ENCODE data around the gene FARSA.
A peak's percentile ranks its signal among the peaks of the same experiment; 100 is the strongest.
"Not testable (repeated sequence)": the region's sequence is repeated elsewhere in the genome, so short reads cannot be mapped to it uniquely, and the experiment has no call there.

FARSA gene

DNA sequence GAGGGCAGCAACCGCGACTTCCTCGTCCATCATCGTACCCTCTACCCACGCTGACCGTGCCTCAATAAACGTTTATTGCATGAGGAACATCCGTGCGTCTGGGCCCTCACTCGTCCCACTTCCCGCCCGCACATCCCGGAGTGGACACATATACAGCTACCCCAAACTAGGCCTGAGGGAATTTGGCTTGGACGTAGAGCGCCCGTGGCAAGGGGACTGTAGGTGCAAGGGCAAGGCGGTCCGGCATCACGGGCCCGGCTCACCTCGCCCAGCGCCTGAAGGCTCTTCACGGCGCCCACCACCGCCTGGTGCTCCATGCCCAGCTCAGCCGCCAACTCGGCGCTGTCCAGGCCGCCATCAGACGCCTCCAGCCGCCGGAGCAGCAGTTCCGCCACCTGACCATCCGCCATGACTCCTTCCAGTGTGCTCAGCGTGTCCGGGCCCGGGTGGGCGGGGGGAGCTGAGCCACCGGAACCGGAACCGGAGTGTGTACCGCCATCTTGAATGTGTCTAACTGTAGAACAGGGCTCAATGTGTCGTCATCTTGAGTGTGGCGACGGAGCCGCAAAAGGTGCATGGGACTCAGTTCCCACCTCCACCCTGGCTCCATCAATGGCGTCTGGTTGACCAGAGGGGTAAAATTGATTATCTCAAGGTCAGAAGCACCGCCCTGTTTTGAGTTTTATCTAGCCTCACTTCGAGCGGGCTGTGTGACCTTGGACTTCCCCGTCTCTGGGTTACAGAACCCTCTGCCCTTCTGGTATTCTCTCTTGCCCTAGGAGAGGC, at the start of gene FARSA:
FARSA (minus strand) TSS at position 425 of the 786 bp plus-strand sequence; CDS start at position 410, 15 bp downstream.
- peak; percentile 95 for DNase-seq

DNA sequence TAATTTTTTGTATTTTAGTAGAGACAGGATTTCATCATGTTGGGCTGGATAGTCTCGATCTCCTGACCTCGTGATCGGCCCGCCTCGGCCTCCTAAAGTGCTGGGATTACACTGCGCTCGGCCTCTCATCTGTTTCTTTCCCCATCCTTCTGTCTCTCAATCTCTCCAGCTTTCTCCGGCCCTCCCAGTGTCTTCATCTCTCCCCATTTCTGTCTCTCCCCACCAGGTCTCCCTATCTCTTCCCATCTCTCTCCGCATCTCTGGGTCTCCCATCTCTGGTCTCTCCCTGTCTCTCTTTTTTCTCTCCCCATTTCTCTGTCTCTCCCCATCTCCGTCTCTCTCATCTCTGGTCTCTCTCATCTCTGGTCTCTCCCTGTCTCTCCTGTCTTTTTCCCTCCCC, 49.6 kb upstream of the FARSA start:
- DNase-seq = no peak

DNA sequence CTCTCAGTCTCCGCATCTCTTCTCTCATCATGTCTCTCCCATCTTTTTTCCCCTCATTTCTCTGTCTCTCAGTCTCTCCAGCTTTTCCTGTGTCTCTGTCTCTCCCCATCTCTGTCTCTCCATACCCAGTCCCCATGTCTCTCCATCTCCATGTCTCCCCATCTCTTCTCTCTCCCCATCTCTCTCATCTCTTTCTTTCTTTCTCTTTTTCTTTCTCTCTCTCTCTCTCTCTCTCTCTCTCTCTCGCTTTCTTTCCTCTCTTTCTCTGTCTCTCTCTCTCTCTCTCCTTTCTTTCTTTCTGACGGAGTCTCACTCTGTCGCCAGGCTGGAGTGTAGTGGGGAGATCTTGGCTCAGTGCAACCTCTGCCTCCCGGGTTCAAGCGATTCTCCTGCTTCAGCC, 49.1 kb upstream of the FARSA start:
- DNase-seq = no peak

DNA sequence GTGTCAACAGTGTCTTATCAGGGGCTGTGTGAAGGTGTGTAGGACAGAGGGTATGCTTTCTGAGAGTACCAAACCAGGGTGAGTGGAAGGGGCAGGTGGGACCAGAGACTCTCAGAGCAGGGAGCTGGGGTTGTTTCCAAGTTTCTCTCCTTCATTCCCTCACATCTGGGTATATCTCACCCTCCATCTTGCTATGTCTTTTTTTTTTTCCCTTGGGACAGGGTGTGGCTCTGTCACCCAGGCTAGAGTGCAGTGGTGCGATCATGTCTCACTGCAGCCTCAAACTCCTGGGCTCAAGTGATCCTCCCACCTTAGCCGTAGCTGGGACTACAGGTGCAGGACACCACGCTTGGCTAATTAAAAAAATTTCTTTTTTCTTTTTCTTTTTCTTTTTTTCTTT, 46.5 kb upstream of the FARSA start:
- no peak for DNase-seq

DNA sequence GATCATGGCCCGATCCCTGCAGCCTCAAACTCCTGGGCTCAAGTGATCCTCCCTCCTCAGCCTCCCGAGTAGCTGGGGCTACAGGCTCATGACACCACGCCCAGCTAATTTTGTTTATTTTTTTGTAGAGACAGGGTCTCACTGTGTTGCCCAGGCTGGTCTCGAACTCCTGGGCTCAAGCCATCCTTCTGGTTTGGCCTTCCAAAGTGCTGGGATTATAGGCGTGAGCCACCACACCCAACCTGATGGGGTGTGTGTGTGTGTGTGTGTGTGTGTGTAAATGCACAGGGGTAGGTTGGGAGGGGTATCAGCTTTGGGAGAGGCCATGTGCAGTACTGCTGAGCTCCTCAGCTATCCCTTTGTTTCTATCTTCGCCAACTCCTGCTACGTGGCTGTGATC, 42.6 kb upstream of the FARSA start:
- not testable (repeated sequence) for DNase-seq

DNA sequence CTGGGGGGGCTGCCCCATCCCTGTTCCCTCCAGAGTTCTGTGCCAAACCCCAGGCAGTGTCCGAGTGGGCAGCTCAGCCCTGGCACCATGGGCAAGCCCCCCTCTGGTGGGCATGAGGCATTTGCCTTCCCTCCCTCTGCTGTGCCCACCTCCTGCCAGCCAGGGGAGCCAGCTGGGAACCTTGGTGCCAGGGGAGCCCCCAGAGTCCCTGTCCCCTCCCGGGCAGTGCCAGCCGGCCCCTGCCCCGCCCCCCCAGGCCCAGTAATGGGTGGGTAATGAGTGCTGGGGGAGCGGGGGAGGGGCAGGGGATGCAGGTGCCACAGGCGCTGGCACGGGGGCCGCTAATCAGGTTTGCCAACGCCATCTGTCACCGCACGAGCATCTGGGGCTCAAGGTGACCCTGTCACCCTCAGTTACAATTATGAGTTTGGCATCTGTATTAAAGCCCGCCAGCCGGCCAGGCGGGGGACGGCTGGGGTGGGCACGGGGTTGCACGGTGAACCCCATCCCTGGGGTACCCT, 41.8 kb upstream of the FARSA start:
- DNase-seq = no peak

DNA sequence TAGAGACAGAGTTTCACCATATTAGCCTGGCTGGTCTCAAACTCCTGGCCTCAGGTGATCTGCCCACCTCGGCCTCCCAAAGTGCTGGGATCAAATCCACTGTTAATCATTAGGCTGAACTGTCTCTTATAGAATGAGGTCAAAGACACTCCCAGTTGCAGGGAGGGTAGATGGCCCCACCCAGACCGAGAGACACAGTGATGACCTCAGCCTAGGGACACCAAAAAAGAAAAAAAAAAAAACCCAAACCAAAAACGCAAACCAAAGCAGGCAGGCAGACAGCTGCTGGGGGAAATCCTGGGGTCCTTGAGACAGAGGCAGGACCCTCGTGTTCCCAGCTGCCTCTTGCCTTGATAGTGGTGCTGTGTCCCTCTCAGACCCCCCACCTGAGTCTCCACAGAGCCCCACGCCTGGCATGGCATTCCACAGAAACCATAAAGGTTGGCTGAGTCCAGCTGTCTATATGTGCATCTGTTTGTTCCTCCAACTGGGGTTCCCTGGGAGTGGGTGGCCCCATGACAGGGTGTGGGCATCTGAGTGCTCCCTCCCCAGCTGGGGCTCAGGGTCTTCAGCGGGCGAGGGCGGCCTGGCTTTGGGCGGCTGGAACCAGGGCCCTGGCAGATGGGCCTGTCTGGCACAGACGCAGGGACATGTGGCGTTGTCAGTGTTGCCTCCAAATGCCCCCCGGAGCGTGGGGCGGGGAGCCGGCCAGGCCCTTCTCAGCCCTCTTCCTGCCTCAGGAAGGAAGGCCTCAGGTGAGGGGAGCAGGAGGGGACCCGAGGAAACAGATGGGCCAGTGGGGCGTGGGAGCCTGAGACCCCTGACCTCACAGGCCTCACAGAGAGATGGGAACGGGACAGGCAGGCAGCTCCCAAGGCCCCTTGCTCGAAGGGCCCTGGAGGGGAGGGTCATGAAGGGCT, 41.0 kb upstream of the FARSA start:
- no peak for DNase-seq

DNA sequence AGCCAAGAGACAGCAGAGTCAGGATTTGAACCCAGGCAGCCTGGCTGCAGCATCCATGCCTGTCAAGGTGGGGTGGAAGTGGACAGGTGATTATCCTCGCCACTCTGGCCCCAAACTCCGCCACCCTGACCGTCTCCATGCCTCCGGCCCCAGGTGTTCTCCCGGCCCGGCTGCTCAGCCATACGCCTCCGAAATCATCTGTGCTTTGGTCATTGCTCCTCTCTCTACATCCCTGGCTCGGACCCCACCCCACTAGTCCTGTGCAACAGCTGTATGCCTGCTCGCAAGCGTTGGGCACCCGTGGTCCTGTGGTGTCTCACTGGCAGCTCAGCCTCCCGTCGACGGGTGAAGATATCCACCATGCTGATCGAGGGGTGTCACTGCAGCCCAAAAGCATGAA, 39.7 kb upstream of the FARSA start:
- no peak for DNase-seq

DNA sequence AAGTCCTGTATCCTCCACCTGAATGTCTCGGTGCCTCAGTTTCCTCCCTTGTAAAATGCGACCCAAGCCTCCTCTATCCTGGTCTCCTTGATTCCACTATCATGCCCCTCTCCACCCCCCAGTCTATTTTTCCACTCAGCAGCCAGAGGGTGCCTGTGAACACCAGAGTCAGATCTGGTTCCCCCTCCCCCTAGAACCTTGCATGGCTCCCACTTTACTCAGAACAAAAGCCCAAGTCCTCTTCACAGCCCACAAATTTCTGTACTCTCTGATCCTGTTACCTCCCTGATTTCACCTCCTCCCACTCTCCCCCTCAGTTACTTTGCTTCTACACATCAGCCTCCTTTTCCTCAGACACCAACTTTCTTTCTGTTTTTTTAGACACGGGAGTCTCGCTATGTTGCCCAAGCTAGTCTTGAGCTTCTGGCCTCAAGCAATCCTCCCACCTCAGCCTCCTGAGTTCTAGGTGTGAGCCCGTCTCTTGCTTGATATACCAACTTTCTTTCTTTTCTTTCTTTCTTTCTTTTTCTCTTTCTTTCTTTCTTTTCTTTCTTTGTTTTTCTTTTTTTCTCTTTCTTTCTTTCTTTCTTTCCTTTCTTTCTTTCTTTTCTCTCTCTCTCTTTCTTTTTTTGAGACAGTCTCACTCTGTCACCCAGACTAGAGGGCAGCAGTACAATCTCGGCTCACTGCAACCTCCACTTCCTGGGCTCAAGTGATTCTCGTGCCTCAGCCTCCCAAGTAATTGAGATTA, 36.7 kb upstream of the FARSA start:
- DNase-seq = no peak

DNA sequence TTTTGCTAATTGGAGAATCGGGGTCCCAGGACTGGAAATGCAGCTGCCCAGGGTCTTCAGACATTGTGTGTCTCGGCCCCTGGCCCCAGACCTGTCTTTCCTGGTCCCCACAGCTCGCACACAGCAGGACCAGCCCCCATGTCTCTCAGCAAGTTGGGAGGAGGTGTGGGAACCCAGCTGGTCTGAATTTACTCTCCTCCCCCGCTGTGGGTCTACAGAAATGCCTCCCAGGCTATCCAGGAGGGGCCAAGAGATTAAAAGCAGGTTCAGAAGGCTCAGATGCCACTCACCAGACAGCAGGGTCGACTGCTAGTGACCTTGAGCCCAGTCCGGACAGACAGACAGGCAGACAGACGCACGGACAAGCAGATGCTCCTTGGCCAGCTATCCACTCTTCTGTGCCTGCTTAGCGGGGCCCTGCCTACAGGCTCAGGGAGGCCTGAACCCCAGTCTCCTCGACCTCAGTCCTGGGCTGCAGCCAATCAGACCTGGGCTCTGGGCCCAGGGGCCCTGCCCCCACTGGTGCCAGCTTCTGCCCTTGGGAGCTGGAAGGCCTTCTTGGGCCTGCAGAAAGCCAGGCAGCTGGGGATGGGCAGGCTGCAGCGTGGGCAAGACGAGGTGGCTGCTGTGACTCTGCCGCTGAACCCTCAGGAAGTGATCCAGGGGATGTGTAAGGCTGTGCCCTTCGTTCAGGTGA, 35.9 kb upstream of the FARSA start, which contains the start of gene DAND5:
DAND5 (plus strand) TSS at position 285 of the 697 bp plus-strand sequence; CDS start at position 370, 85 bp downstream.
- no peak for DNase-seq

DNA sequence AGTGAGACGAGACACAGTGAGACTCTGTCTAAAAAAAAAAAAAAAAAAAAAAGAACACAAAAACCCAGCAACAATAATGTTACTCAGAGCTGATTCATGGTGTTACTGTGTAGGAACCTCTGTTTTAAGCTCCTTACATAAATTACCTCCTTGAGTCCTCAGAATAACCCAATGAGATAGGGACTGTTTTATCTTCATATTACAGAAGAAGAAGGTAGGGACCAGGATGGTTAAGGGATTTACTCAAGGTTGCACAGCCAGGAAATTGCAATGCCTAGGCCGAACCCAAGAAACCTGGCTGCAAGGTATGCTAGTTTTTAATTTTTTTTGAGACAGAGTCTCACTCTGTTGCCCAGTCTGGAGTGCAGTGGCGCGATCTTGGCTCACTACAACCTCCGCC, 34.4 kb upstream of the FARSA start:
- DNase-seq = no peak

DNA sequence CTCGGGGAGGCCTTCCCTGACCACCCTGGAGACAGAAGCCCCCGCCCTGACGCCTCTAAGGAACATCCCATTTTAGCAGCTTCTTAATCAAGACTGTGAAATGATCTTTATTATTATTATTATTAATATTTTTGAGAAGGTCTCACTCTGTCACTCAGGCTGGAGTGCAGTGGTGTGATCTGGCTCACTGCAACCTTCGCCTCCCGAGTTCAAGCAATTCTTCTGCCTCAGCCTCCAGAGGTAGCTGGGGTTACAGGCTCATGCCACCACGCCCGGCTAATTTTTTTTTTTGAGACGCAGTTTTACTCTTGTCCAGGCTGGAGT, 32.3 kb upstream of the FARSA start:
- DNase-seq = no peak

DNA sequence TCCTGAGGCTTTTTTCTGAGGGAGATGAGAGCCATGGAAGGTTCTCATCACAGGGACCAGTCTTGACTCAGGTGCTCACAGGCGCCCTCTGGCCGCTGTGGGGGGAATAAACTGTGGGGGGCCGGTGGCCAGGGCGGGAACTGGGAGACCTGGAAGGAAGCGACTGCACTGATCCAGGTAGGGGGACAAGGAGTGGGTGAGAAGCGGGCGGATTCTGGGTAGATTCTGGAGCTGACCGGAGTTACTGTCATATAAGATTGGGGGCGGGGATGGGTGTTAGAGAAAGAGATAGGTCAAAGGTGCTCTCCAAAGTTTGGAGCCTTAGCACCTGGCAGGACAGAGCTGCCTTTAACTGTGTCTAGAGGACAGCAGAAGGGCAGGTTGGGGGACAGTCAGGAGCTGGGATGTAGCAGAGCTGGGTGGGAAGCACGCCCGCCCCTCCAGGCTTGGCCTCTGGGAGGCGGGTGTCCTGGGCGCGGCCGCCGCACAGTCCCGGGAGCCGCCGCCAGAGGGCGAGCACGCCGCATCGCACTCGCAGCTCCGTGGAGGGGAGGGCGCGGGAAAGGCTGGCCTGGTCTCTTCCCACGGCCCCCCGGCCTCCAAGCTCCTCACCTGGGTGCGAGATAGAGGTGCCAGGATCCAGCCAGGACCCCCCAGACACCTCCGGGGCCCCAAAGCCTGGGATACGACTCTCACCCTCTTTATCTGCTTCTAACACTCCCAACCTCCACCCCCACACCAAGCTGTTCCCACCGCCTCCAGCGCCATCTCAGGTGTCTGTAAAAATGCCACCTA, 31.7 kb upstream of the FARSA start:
- DNase-seq = peak; percentile 90

DNA sequence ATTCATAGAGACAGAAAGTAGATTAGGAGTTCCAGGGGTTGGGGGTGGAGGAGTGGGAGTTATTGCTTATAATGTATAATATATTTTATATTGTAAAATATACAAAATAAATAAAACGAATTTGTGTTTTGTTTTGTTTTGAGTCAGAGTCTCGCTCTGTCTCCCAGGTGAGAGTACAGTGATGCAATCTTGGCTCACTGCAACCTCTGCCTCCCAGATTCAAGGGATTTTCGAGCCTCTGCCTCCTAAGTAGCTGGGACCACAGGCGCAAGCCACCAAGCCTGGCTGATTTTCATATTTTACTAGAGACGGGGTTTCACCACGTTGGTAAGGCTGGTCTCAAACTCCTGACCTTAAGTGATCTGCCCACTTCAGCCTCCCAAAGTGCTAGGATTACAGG, 26.0 kb upstream of the FARSA start:
- DNase-seq = no peak

DNA sequence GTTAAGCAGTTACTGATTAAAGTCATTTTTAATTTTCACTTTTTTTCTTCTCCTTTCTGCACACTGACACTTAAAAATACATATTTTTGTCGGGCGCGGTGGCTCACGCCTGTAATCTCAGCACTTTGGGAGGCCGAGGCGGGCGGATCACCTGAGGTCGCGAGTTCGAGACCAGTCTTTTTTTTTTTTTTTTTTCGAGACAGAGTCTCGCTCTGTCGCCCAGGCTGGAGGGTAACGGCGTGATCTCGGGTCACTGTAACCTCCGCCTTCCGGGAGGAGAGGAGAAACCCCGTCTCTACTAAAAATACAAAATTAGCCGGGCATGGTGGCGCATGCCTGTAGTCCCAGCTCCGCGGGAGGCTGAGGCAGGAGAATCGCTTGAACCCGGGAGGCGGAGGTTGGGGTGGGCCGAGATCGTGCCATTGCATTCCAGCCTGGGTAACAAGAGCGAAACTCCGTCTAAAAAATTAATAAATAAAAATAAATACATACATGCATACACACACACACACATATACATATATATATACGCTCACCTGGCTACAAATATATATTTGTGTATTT, 24.0 kb upstream of the FARSA start:
- DNase-seq = not testable (repeated sequence)

DNA sequence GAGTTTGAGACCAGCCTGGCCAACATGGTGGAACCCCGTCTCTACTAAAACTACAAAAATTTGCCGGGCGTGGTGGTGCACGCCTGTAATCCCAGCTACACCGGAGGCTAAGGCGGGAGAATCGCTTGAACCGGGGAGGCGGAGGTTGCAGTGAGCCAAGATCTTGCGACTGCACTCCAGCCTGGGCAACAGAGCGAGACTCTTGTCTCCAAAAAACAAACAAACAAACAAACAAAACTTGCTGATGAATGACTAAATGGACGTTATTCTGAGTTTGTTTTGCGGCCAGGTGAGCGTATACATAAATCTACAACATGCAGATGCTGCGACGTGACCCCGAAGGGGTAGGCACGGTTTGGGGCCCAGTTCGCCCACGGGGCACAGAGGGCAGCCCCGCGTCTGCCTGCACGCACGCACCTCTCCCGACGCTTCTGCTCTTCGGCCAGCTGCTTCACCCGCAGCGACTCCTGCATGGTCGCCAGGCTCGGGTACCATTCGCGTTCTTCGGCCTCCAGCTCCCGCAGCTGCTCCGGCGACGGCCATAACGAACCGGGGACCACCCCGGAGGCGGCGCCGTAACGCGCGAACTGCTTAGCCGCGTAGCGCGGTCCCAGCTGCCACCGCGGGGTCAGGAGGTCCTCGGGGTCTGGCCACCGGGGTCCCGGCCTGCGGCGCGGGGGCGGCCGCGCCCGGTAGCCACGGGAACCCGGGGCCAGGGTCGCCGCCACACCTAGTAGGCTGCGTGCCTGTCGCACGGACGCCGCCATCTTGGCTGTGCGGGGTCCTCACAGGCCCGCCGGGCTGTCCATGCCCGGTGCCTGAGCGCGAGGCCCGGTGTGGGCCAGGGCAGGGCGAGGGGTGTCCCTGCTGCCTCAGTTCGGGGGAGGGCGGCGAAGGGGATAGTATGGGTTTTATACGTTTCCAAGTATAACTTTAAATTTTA, 23.2 kb upstream of the FARSA start, which contains the start of gene GADD45GIP1:
GADD45GIP1 (minus strand) TSS at position 778 of the 943 bp plus-strand sequence; CDS start at position 767, 11 bp downstream.
- DNase-seq = peak; percentile 93

DNA sequence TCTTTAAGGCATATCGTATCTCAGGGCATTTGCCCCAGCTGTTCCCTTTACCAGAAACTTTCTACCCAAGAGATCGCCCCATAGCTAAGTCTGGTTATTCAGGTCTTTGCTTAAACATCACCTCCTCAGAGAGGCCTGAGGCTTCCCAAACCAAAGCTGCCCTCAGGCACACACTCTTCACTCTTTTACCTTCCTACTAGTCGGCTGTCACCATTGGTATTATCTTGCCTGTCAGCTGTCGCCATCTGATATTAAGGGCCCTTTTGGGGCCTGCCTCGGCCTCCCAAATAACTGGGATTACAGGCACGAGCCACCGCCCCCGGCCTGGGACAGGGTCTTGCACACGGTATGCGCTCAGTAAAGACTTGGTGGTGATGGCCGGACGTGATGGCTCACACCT, 22.5 kb upstream of the FARSA start:
- DNase-seq = no peak

DNA sequence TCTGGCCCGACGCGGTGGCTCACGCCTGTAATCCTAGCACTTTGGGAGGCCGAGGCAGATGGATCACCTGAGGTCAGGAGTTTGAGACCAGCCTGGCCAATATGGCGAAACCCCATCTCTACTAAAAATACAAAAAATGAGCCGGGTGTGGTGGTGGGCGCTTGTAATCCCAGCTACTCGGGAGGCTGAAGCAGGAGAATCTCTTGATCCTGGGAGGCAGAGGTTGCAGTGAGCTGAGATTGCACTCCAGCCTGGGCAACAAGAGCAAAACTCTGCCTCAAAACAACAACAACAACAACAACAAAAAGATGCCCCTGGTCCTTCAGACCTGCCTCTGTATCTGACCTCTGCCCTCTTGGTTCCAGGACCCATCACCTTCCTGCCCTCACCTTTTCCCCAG, 22.1 kb upstream of the FARSA start:
- DNase-seq = not testable (repeated sequence)

DNA sequence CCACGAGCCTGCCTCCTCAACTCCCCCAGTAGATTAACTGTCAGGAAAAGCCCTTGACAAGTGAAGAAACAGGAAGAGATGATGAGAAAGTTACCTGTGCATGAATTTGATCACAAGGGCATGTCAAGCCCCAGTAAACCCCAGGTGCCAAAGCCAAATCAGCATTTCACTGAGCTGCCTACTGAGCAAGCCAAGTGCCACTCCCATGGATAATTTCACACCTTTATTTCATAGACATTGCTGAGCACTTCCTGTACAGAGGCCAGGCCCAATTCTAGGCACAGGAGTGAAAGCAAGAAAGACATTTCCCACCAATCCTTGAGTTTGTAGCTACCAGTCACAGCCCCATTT, 21.1 kb upstream of the FARSA start:
- no peak for DNase-seq

All from activated CD4-positive, alpha-beta T cell treated with anti-CD3 and anti-CD28 coated beads, Interleukin-10, Interleukin-2, amounts not matched to agents 100 ng/mL and 50 ng/mL, durations not matched to agents 16 hours and 8 hours (primary cell).